GM19395 (cell line): ENCODE measurements around the gene BCORL1.

Experiments
- ATAC-seq: cut with Tn5 transposase; IDR thresholded peaks from one replicate; pipeline ENCODE4 v1.9.1; 2021; ENCODE audit warnings: mild to moderate bottlenecking, moderate library complexity; ENCODE audit not compliant: unreplicated experiment

BCORL1 gene

GRCh38 chrX:129982300-129983251 is at the start of gene BCORL1:
Gene BCORL1, plus strand, starts transcription at chrX:129982635. Its CDS starts 22,597 bp downstream, at chrX:130005232.
- ATAC-seq = peak; percentile 86

GRCh38 chrX:129932821-129933321 is 49.6 kb upstream of the BCORL1 start:
- ATAC-seq = no peak

GRCh38 chrX:129933700-129934099 is 48.7 kb upstream of the BCORL1 start:
- no peak for ATAC-seq

- ATAC-seq = no peak
These were observed 48.0 kb upstream of the BCORL1 start for GRCh38 chrX:129934461-129934860.

GRCh38 chrX:129934952-129935351 is 47.5 kb upstream of the BCORL1 start:
- no peak for ATAC-seq

GRCh38 chrX:129938081-129938480 is 44.4 kb upstream of the BCORL1 start:
- no peak for ATAC-seq

- no peak for ATAC-seq
These were observed 42.4 kb upstream of the BCORL1 start for GRCh38 chrX:129939986-129940385.

- ATAC-seq = no peak
These were observed 41.7 kb upstream of the BCORL1 start for GRCh38 chrX:129940721-129941120.

- no peak for ATAC-seq
These were observed 37.3 kb upstream of the BCORL1 start for GRCh38 chrX:129945131-129945530.

- ATAC-seq = no peak
These were observed 29.1 kb upstream of the BCORL1 start for GRCh38 chrX:129953334-129953648.

- ATAC-seq = no peak
These were observed 28.6 kb upstream of the BCORL1 start for GRCh38 chrX:129953881-129954280.

- no peak for ATAC-seq
These were observed 27.6 kb upstream of the BCORL1 start for GRCh38 chrX:129954804-129955203.

- ATAC-seq = no peak
These were observed 26.8 kb upstream of the BCORL1 start for GRCh38 chrX:129955682-129956081.

- no peak for ATAC-seq
These were observed 26.3 kb upstream of the BCORL1 start for GRCh38 chrX:129956145-129956544.

- ATAC-seq = peak; percentile 2
These were observed 25.7 kb upstream of the BCORL1 start for GRCh38 chrX:129956765-129957164.

- ATAC-seq = peak; percentile 66
These were observed 25.0 kb upstream of the BCORL1 start for GRCh38 chrX:129957241-129958082.

- no peak for ATAC-seq
These were observed 24.4 kb upstream of the BCORL1 start for GRCh38 chrX:129958083-129958465.

GRCh38 chrX:129958814-129959492 is 23.5 kb upstream of the BCORL1 start:
- no peak for ATAC-seq

- ATAC-seq = no peak
These were observed 23.0 kb upstream of the BCORL1 start for GRCh38 chrX:129959493-129959832.

GRCh38 chrX:129961180-129962083 is 21.0 kb upstream of the BCORL1 start:
- ATAC-seq = peak; percentile 82
